Hepatocyte (in vitro differentiated cells): Measurements from ENCODE around the gene LRMDA. TPM values are rescaled to one million over a fixed set of nuclear protein-coding genes. Genes with fewer than 3 reads are reported as not detected.

Experiments
- DNase-seq: peaks from one replicate; pipeline ENCODE4 v3.0.0-alpha.2; 2016; ENCODE audit warnings: low spot score
- H2AFZ ChIP-seq: fragments of 200-600 bp; sonication (generic); 2 replicates; pipeline ENCODE4 v1.6.0; 2016; ENCODE audit warnings: antibody characterized with exemption, mild to moderate bottlenecking
- H3K27ac ChIP-seq: fragments of 200-600 bp; sonication (generic); 2 replicates; pipeline ENCODE4 v1.5.1; 2016; ENCODE audit warnings: mild to moderate bottlenecking
- H3K27me3 ChIP-seq: fragments of 200-600 bp; sonication (generic); 2 replicates; pipeline ENCODE4 v1.6.1; 2016
- H3K36me3 ChIP-seq: fragments of 200-600 bp; sonication (generic); replicated peaks from 2 replicates; pipeline ENCODE4 v1.5.1; 2016; ENCODE audit warnings: low read depth; ENCODE audit not compliant: insufficient read depth
- H3K4me1 ChIP-seq: fragments of 200-600 bp; sonication (generic); 2 replicates; pipeline ENCODE4 v1.5.1; 2016; ENCODE audit warnings: mild to moderate bottlenecking, moderate library complexity; ENCODE audit not compliant: insufficient read depth
- H3K4me2 ChIP-seq: fragments of 200-600 bp; sonication (generic); 2 replicates; pipeline ENCODE4 v1.6.0; 2016
- H3K4me3 ChIP-seq: fragments of 200-600 bp; sonication (generic); 2 replicates; pipeline ENCODE4 v1.5.1; 2016; ENCODE audit warnings: mild to moderate bottlenecking
- H3K79me2 ChIP-seq: fragments of 200-600 bp; sonication (generic); 2 replicates; pipeline ENCODE4 v1.6.0; 2017; ENCODE audit warnings: mild to moderate bottlenecking
- H3K9me2 ChIP-seq: fragments of 200-600 bp; sonication (generic); replicated peaks from 2 replicates; pipeline ENCODE4 v1.6.0; 2017; ENCODE audit warnings: mild to moderate bottlenecking; ENCODE audit not compliant: insufficient read depth
- H3K9me3 ChIP-seq: fragments of 200-600 bp; sonication (generic); 2 replicates; pipeline ENCODE4 v1.5.1; 2016; ENCODE audit warnings: low read depth, mild to moderate bottlenecking
- H4K20me1 ChIP-seq: fragments of 200-600 bp; sonication (generic); 2 replicates; pipeline ENCODE4 v1.6.0; 2016; ENCODE audit warnings: mild to moderate bottlenecking; ENCODE audit not compliant: insufficient read depth, poor library complexity, severe bottlenecking
- EZH2 ChIP-seq: fragments of 200-600 bp; sonication (generic); IDR thresholded peaks from 2 replicates; pipeline ENCODE4 v1.6.1; 2016; ENCODE audit warnings: antibody characterized with exemption, mild to moderate bottlenecking, borderline replicate concordance
- EZH2phosphoT487 ChIP-seq: fragments of 200-600 bp; sonication (generic); IDR thresholded peaks from one replicate; pipeline ENCODE4 v1.6.1; 2018; ENCODE audit warnings: antibody characterized with exemption, mild to moderate bottlenecking, low read depth, moderate library complexity; ENCODE audit not compliant: unreplicated experiment, severe bottlenecking
- WGBS: methylation state at CpG from one replicate; pipeline ENCODE4 v1.1.6; 2016; ENCODE audit warnings: low lambda C conversion rate; ENCODE audit errors: missing lambda C conversion rate; 5-methylcytosine and 5-hydroxymethylcytosine counted together
- polyA plus RNA-seq: library from polyadenylated mRNA; unstranded; fragments of >200 nt; fragmentation: Nextera tagmentation; extraction: Ambion mirVana; gene quantifications from 2 replicates; pipeline ENCODE4 v1.2.1, GENCODE V29; 2016
- total RNA-seq: library from RNA; depleted of rRNA; stranded (reverse); fragments of >200 nt; gene quantifications from 2 replicates; pipeline ENCODE4 v1.2.3, GENCODE V29; 2014
- TF ChIP-seq, protein P1 (sequence below): fragments of 200-600 bp; sonication (generic); IDR thresholded peaks from 2 replicates; pipeline ENCODE4 v1.5.1; 2016; ENCODE audit warnings: antibody characterized with exemption, mild to moderate bottlenecking; ENCODE audit not compliant: poor library complexity

Gene LRMDA
- total and polyA plus RNA-seq, 2 experiments from 2014 or later, result 5.6 to 15.7 TPM

DNA sequence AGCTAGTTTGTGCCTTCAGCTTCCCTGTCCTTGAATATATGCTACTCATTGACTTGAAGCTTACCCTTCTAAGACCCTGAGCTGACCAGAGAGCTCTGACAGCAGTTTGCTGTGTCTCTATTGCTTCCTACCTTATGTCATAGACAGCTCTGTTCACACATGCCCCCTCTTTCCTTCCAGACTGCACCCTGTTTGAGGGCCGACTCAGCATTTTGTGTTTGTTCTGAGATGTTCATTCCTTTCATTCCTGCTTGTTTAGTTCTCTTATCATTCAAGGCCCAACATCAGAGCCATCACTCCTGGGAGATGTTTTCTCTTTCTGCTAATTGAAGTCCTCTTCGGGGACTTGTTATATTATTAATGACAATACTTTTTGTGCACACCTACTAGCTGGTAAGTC is 518.9 kb downstream of the LRMDA start:
- TF ChIP-seq, protein P1, sequence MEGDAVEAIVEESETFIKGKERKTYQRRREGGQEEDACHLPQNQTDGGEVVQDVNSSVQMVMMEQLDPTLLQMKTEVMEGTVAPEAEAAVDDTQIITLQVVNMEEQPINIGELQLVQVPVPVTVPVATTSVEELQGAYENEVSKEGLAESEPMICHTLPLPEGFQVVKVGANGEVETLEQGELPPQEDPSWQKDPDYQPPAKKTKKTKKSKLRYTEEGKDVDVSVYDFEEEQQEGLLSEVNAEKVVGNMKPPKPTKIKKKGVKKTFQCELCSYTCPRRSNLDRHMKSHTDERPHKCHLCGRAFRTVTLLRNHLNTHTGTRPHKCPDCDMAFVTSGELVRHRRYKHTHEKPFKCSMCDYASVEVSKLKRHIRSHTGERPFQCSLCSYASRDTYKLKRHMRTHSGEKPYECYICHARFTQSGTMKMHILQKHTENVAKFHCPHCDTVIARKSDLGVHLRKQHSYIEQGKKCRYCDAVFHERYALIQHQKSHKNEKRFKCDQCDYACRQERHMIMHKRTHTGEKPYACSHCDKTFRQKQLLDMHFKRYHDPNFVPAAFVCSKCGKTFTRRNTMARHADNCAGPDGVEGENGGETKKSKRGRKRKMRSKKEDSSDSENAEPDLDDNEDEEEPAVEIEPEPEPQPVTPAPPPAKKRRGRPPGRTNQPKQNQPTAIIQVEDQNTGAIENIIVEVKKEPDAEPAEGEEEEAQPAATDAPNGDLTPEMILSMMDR, result no peak
- no peak for TF ChIP-seq EZH2phosphoT487
- no peak for TF ChIP-seq EZH2
- H4K20me1 ChIP-seq, result no peaks in the 10 kb centered on the region
- WGBS, result 54% methylated on average over 2 of the region's 2 CpGs

DNA sequence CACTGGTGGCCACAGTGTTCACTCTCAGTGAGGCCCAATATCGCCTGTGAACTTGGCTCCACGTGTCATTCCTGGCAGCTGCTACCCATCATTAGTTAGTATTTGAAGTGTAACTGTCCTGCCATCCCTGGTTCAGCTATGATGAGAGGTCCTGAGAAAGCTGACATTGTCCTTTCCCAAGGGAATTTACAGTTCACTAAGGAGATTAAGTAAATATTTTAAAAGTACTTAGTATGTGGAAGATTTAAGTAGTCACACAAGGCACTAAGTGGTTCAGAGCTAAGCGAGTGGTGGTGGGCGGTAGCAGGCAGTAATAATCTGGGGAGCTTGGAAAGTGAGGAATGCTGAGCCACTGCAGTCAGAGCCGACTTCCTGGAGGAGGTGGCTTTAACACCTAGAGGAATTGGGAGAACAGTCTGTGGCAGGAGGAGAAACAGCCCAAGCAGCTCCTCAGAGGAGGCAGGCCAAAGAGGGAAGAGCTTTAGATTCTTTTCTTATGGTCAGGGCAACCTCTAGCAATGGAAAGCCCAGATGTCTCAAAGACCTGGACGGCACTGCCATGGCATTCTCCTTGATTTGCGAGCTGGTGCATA is 519.7 kb downstream of the LRMDA start:
- Histone ChIP-seq H3K4me1 (no peaks in the 10 kb centered on the region), H3K9me3 (no peaks in the 10 kb centered on the region), H2AFZ (no peak overlapping the region), H4K20me1 (no peaks in the 10 kb centered on the region), H3K27me3 (no peaks in the 10 kb centered on the region), H3K27ac (no peak overlapping the region), H3K4me3 (no peak overlapping the region), H3K36me3 (no peaks in the 10 kb centered on the region), H3K4me2 (no peak overlapping the region), H3K79me2 (no peaks in the 10 kb centered on the region), H3K9me2 (no peaks in the 10 kb centered on the region)
- TF ChIP-seq EZH2phosphoT487 (no peak), EZH2 (no peak)
- TF ChIP-seq, protein P1, result no peak
- 82% methylated on average over 7 of the region's 7 CpGs for WGBS
- no peak for DNase-seq

More for the DNA sequence above, 518.9 kb downstream of the LRMDA start:
- Histone ChIP-seq H3K9me2 (no peaks in the 10 kb centered on the region), H3K27me3 (no peaks in the 10 kb centered on the region), H3K4me1 (no peaks in the 10 kb centered on the region), H3K27ac (no peak overlapping the region), H2AFZ (no peak overlapping the region), H3K4me2 (no peak overlapping the region), H3K36me3 (no peaks in the 10 kb centered on the region), H3K4me3 (no peak overlapping the region), H3K9me3 (no peaks in the 10 kb centered on the region), H3K79me2 (no peaks in the 10 kb centered on the region)
- no peak for DNase-seq

DNA sequence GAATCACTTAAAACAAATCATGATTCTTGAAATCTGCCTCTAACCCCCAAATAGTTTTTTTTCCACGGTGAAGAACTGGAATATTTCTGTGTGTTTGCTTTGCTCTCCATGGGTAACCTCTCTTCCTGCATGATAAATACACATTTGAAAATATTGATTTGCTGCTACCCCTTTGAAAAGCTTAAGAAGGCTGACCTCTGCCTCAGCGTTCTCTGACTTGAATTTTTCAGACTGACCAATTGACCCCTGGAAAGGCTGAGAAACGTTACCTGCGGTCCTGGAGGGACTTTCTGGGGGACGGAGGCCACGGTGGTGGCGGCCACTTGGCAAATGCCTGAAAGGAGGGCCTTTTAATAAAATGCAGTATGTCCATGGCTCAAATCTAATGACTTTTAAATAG is 520.2 kb downstream of the LRMDA start:
- no peaks in the 10 kb centered on the region for H3K9me2 ChIP-seq
- H3K4me1 ChIP-seq, result no peaks in the 10 kb centered on the region
- H3K27ac ChIP-seq, result no peak overlapping the region
- no peaks in the 10 kb centered on the region for H3K36me3 ChIP-seq
- no peak overlapping the region for H3K4me3 ChIP-seq
- no peak for TF ChIP-seq EZH2
- TF ChIP-seq, protein P1, result no peak
- TF ChIP-seq EZH2phosphoT487, result no peak
- H3K79me2 ChIP-seq, result no peaks in the 10 kb centered on the region
- H2AFZ ChIP-seq, result no peak overlapping the region
- WGBS, result 91% methylated on average over 7 of the region's 7 CpGs
- no peak for DNase-seq
- H3K27me3 ChIP-seq, result no peaks in the 10 kb centered on the region
- no peak overlapping the region for H3K4me2 ChIP-seq
- no peaks in the 10 kb centered on the region for H3K9me3 ChIP-seq
- no peaks in the 10 kb centered on the region for H4K20me1 ChIP-seq

DNA sequence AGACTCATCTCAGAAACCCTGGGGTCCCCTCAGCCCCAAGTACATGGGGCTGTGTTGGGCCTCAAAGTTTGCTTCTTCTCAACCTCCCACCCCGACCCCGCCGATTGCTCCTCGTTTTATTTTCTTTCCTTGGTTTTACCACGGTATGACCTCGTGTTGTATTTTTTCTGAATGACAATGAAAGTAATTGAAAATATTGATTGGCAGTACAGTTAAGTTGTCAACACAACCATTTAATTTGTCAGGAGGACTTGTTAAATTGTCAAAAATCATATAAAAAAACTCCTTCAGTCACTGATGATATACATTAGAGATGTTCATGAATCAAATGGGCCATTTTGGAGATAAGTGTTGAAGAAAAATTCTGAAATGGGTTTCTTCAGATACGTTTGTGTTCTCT is 520.7 kb downstream of the LRMDA start:
- 93% methylated on average over 7 of the region's 7 CpGs for WGBS
- TF ChIP-seq EZH2 (no peak), EZH2phosphoT487 (no peak)
- TF ChIP-seq, protein P1, result no peak

More for the DNA sequence above, 520.7 kb downstream of the LRMDA start:
- no peaks in the 10 kb centered on the region for H3K9me3 ChIP-seq
- H3K79me2 ChIP-seq, result no peaks in the 10 kb centered on the region
- H3K9me2 ChIP-seq, result no peaks in the 10 kb centered on the region
- H2AFZ ChIP-seq, result no peak overlapping the region
- H3K4me3 ChIP-seq, result no peak overlapping the region
- no peak for DNase-seq
- no peak overlapping the region for H3K27ac ChIP-seq
- no peaks in the 10 kb centered on the region for H3K27me3 ChIP-seq
- no peaks in the 10 kb centered on the region for H4K20me1 ChIP-seq
- no peaks in the 10 kb centered on the region for H3K4me1 ChIP-seq
- no peak overlapping the region for H3K4me2 ChIP-seq
- H3K36me3 ChIP-seq, result no peaks in the 10 kb centered on the region
